ENCODE data around the gene USP48. TPM values are rescaled to one million over a fixed set of nuclear protein-coding genes. Genes with fewer than 3 reads are reported as not detected.

The USP48 gene
- total RNA-seq, 1 donor from 2014 or later = 78.7 TPM

DNA sequence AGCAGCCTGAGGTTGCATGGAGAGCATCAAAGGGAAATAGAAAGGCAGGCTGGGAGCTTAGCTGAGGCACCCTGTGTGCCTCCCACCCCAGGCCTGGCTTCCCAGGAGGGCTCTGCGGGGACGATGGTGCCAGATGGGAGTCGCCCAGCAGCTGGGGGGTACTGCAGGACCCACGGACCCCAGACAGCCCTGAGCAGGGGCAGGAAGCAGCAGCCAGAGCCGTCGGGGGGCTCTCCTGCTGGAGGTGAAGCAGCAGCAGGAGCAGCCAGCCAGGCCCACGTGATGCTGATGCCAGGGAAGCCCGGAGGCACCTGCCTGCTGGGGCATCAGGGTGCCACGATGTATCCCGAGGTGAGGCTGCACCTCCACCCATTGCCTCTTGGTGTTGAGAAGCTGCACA is 134.2 kb downstream of the USP48 start:
- DNase-seq = no peak
- TF ChIP-seq, protein P1, sequence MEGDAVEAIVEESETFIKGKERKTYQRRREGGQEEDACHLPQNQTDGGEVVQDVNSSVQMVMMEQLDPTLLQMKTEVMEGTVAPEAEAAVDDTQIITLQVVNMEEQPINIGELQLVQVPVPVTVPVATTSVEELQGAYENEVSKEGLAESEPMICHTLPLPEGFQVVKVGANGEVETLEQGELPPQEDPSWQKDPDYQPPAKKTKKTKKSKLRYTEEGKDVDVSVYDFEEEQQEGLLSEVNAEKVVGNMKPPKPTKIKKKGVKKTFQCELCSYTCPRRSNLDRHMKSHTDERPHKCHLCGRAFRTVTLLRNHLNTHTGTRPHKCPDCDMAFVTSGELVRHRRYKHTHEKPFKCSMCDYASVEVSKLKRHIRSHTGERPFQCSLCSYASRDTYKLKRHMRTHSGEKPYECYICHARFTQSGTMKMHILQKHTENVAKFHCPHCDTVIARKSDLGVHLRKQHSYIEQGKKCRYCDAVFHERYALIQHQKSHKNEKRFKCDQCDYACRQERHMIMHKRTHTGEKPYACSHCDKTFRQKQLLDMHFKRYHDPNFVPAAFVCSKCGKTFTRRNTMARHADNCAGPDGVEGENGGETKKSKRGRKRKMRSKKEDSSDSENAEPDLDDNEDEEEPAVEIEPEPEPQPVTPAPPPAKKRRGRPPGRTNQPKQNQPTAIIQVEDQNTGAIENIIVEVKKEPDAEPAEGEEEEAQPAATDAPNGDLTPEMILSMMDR (IDR thresholded peaks at IDR 0.05; ENCODE audit: partially characterized antibody, unreplicated experiment) = no peak
- H3K4me1 Mint-ChIP-seq (ENCODE audit: low read depth, unreplicated experiment) = peaks cover 3% of the 10 kb centered on the region
- H3K36me3 Mint-ChIP-seq (ENCODE audit: unreplicated experiment) = no peaks in the 10 kb centered on the region
- peaks cover 27% of the 10 kb centered on the region for H3K27me3 Mint-ChIP-seq (ENCODE audit: unreplicated experiment)
- no peak overlapping the region for H3K4me3 Mint-ChIP-seq (ENCODE audit: unreplicated experiment)
- peak overlapping the region; percentile 38 for H3K27ac Mint-ChIP-seq (ENCODE audit: unreplicated experiment)
- H3K9me3 Mint-ChIP-seq (ENCODE audit: unreplicated experiment) = no peaks in the 10 kb centered on the region

DNA sequence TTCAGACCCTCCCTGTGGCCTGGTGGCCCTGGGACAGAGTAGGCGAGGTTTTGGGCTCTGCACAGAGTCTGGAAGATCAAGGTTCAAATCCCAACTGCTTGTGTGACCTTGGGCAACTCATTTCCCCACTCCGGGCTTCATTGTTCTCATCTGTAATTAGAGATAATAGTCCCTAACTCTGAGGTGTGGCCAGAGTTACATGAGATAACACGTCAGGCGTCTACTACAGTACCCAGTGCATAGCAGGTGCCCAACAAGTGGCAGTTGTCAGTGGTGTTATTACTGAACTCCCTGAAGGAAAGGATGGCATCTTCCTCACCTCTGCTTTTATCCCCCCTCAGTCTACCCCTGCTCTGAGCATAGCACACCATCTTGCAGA is 134.6 kb downstream of the USP48 start:
- Mint-ChIP-seq H3K27ac (ENCODE audit: unreplicated experiment) (peak overlapping the region; percentile 38), H3K4me1 (ENCODE audit: low read depth, unreplicated experiment) (peaks cover 3% of the 10 kb centered on the region)

DNA sequence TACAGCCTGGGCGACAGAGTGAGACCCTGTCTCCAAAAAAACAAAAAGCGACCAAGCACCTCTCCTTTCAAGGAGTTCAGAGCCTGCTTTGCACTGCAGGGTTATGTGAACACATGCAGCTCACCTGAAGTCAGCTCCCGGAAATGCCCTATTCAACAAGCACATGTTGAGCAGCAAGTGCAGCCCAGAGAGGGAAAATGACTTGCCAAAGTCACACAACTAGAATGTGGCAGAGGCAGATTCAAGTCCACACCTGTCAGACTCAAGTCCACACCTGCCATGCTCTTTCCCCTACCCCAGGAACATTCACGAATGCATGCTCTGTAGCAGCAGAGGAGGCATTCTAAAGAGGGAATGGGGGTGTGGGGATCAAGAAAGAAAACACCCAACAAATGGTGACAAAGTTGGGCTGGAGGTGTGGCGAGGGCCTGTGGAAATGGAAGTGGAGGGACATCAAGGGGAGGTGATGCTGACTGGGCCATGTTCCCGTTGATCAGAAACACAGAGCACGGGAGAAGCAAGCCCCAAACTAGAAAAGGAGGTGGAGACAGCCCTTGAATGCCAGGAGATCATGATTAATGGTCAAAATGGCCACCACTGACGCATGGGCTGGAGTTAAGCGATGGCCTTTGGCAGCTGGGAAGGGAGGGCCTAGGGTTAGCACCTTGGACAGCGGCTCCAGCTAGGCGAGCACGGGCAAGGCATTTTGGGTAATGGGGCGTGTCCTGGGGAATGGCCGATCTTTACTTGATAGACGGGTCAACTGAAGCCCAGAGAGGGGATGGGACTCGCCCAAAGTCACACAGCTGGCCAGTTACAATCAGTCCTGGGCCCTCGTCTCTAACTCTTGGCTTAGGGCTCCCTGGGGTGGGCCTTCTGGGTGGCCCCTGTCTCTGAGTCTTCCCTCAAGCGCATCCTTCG is 135.3 kb downstream of the USP48 start:
- Mint-ChIP-seq H3K4me1 (ENCODE audit: low read depth, unreplicated experiment) (peaks cover 3% of the 10 kb centered on the region), H3K4me3 (ENCODE audit: unreplicated experiment) (peak overlapping the region; percentile 2), H3K9me3 (ENCODE audit: unreplicated experiment) (peaks cover 2% of the 10 kb centered on the region), H3K27me3 (ENCODE audit: unreplicated experiment) (peaks cover 26% of the 10 kb centered on the region), H3K27ac (ENCODE audit: unreplicated experiment) (no peak overlapping the region), H3K36me3 (ENCODE audit: unreplicated experiment) (no peaks in the 10 kb centered on the region)
- DNase-seq = no peak
- TF ChIP-seq, protein P1 (IDR thresholded peaks at IDR 0.05; ENCODE audit: partially characterized antibody, unreplicated experiment) = no peak

More for the DNA sequence above, 134.6 kb downstream of the USP48 start:
- H3K36me3 Mint-ChIP-seq (ENCODE audit: unreplicated experiment) = no peaks in the 10 kb centered on the region
- TF ChIP-seq, protein P1 (IDR thresholded peaks at IDR 0.05; ENCODE audit: partially characterized antibody, unreplicated experiment) = no peak
- no peak for DNase-seq
- H3K9me3 Mint-ChIP-seq (ENCODE audit: unreplicated experiment) = no peaks in the 10 kb centered on the region
- no peak overlapping the region for H3K4me3 Mint-ChIP-seq (ENCODE audit: unreplicated experiment)
- peaks cover 27% of the 10 kb centered on the region for H3K27me3 Mint-ChIP-seq (ENCODE audit: unreplicated experiment)

DNA sequence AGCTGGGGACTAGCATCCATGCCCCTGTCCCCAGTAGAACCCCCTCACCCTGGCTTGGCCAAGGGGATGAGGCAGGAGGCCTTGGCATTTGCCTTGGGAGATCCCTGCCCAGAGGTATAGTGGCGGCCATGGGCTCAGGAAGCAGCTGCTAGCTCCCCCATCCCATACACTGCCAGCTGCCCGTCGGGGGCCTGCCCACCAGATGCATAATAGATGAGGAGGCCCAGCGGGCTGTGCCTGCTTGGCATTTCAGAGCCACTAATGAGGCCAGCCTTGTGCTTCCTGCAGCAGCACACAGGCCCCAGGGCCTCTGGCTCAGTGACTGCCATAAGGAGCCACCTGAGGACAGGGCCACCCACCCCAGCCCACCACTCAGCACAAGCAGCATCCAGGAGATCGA is 137.4 kb downstream of the USP48 start:
- Mint-ChIP-seq H3K27me3 (ENCODE audit: unreplicated experiment) (peaks cover 18% of the 10 kb centered on the region), H3K27ac (ENCODE audit: unreplicated experiment) (no peak overlapping the region), H3K4me1 (ENCODE audit: low read depth, unreplicated experiment) (no peaks in the 10 kb centered on the region), H3K9me3 (ENCODE audit: unreplicated experiment) (peaks cover 2% of the 10 kb centered on the region), H3K4me3 (ENCODE audit: unreplicated experiment) (no peak overlapping the region), H3K36me3 (ENCODE audit: unreplicated experiment) (no peaks in the 10 kb centered on the region)
- DNase-seq = no peak
- TF ChIP-seq, protein P1 (IDR thresholded peaks at IDR 0.05; ENCODE audit: partially characterized antibody, unreplicated experiment) = no peak

DNA sequence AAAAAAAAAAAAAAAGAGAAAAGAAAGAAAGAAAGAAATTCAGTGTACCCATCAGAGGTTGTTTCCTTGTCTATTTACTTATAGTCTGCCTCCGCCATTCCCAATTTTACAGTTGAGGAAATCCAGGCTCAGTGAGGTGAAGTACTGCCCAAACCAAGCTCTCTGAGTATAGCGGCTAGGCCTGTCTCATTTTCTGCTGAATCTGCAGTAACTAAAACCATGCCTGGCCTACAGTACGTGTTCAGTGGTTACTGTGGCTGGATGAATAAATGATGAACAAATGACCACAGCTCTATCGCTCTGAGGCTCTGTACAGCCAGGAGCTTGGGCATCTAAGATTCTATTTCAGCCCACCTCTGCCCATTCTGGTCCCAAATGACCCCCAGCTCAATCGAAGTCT is 138.0 kb downstream of the USP48 start:
- no peaks in the 10 kb centered on the region for H3K36me3 Mint-ChIP-seq (ENCODE audit: unreplicated experiment)
- peaks cover 18% of the 10 kb centered on the region for H3K27me3 Mint-ChIP-seq (ENCODE audit: unreplicated experiment)
- no peak overlapping the region for H3K27ac Mint-ChIP-seq (ENCODE audit: unreplicated experiment)
- TF ChIP-seq, protein P1 (IDR thresholded peaks at IDR 0.05; ENCODE audit: partially characterized antibody, unreplicated experiment) = no peak
- H3K4me3 Mint-ChIP-seq (ENCODE audit: unreplicated experiment) = no peak overlapping the region
- H3K4me1 Mint-ChIP-seq (ENCODE audit: low read depth, unreplicated experiment) = no peaks in the 10 kb centered on the region
- DNase-seq = no peak
- peaks cover 2% of the 10 kb centered on the region for H3K9me3 Mint-ChIP-seq (ENCODE audit: unreplicated experiment)
